IMR-90 (cell line): Measurements from ENCODE around the gene GFER. TPM values are rescaled to one million over a fixed set of nuclear protein-coding genes. Genes with fewer than 3 reads are reported as not detected.

ENCODE experiments used
- ATAC-seq: fragments of 200-7000 bp; cut with Tn5 transposase; 2 replicates; pipeline ENCODE4 v1.9.1; 2020; ENCODE audit warnings: low read depth, mild to moderate bottlenecking, moderate library complexity
- BruUV-seq: library from RNA; stranded (reverse); fragments of 400-500 nt; replicated peaks from 2 replicates; lab custom pipeline; 2021; lab: Mats Ljungman, UMichigan
- CTCF ChIA-PET: fragments of 300-600 bp; formaldehyde crosslinking; extraction: SDS; loops from one replicate; lab custom pipeline; 2021; ENCODE audit warnings: antibody characterized with exemption; lab: Yijun Ruan, JAX
- POLR2A ChIA-PET: fragments of 300-600 bp; sonication (Branson Sonifier 250); formaldehyde crosslinking; loops from one replicate; lab custom pipeline; 2022; ENCODE audit warnings: antibody characterized with exemption; ENCODE audit not compliant: unreplicated experiment; lab: Charles Lee
- DNase-seq: peaks from one replicate; pipeline ENCODE4 v3.0.0; 2013
- H2AFZ ChIP-seq: replicated peaks from 2 replicates; pipeline ENCODE3; 2013; ENCODE audit warnings: low read length, mild to moderate bottlenecking; ENCODE audit not compliant: poor library complexity
- H2AK5ac ChIP-seq: 2 replicates; pipeline ENCODE4 v1.6.1; 2013; ENCODE audit warnings: low read depth, low read length, inconsistent platforms
- H2AK9ac ChIP-seq: replicated peaks from 2 replicates; pipeline ENCODE3; 2013; ENCODE audit warnings: mild to moderate bottlenecking, low read depth, low read length, moderate library complexity; ENCODE audit not compliant: poor library complexity
- H2BK120ac ChIP-seq: 2 replicates; pipeline ENCODE4 v1.6.1; 2013; ENCODE audit warnings: low read depth, low read length, inconsistent platforms
- H2BK15ac ChIP-seq: 3 replicates; pipeline ENCODE4 v1.6.1; 2013; ENCODE audit warnings: low read depth, low read length, inconsistent platforms
- H2BK20ac ChIP-seq: 2 replicates; pipeline ENCODE4 v1.6.1; 2013; ENCODE audit warnings: low read depth, mild to moderate bottlenecking, inconsistent platforms, low read length, moderate library complexity
- H2BK5ac ChIP-seq: 2 replicates; pipeline ENCODE4 v1.6.1; 2013; ENCODE audit warnings: mild to moderate bottlenecking, low read depth, low read length, inconsistent platforms; ENCODE audit not compliant: poor library complexity, severe bottlenecking
- H3K14ac ChIP-seq: replicated peaks from 2 replicates; pipeline ENCODE4 v1.6.1; 2013; ENCODE audit warnings: low read depth, low read length, inconsistent platforms
- H3K18ac ChIP-seq: 2 replicates; pipeline ENCODE4 v1.6.1; 2013; ENCODE audit warnings: low read depth, low read length, control low read depth
- H3K23ac ChIP-seq: 2 replicates; pipeline ENCODE4 v1.6.1; 2013; ENCODE audit warnings: low read depth, low read length, inconsistent platforms
- H3K27ac ChIP-seq: 2 replicates; pipeline ENCODE4 v1.5.1; 2013; ENCODE audit warnings: mild to moderate bottlenecking, control low read depth, low read length; ENCODE audit not compliant: insufficient read depth
- H3K27me3 ChIP-seq: 2 replicates; pipeline ENCODE4 v1.6.1; 2013; ENCODE audit warnings: low read length; ENCODE audit not compliant: control insufficient read depth, insufficient read depth
- H3K36me3 ChIP-seq: 2 replicates; pipeline ENCODE4 v1.6.1; 2013; ENCODE audit warnings: low read length, mixed read lengths; ENCODE audit not compliant: control insufficient read depth, insufficient read depth
- H3K4ac ChIP-seq: 2 replicates; pipeline ENCODE4 v1.6.1; 2013; ENCODE audit warnings: low read depth, low read length, inconsistent platforms
- H3K4me1 ChIP-seq: 2 replicates; pipeline ENCODE4 v1.6.1; 2013; ENCODE audit warnings: low read length, mixed read lengths; ENCODE audit not compliant: control insufficient read depth, insufficient read depth
- H3K4me2 ChIP-seq: 2 replicates; pipeline ENCODE4 v1.6.1; 2013; ENCODE audit warnings: low read depth, mild to moderate bottlenecking, control low read depth, low read length, moderate library complexity
- H3K4me3 ChIP-seq: 2 replicates; pipeline ENCODE4 v1.5.1; 2013; ENCODE audit warnings: low read depth, mild to moderate bottlenecking, control low read depth, low read length, moderate library complexity; ENCODE audit not compliant: insufficient read depth
- H3K56ac ChIP-seq: 2 replicates; pipeline ENCODE4 v1.6.1; 2013; ENCODE audit warnings: low read length, inconsistent platforms; ENCODE audit not compliant: insufficient read depth; ENCODE audit errors: extremely low read depth
- H3K79me1 ChIP-seq, 2 experiments: 2 replicates each; pipeline ENCODE4 v1.6.1; 2013; ENCODE audit warnings: low read length in 2 of 2, inconsistent platforms in 1 of 2, low read depth in 1 of 2
- H3K9ac ChIP-seq: 2 replicates; pipeline ENCODE4 v1.6.1; 2013; ENCODE audit warnings: low read depth, low read length, control low read depth
- H3K9me1 ChIP-seq: 2 replicates; pipeline ENCODE4 v1.6.1; 2013; ENCODE audit warnings: low read length, inconsistent platforms; ENCODE audit not compliant: insufficient read depth
- H3K9me3 ChIP-seq: 2 replicates; pipeline ENCODE4 v1.6.1; 2013; ENCODE audit warnings: low read length; ENCODE audit not compliant: control insufficient read depth, insufficient read depth
- H4K20me1 ChIP-seq: 2 replicates; pipeline ENCODE4 v1.6.1; 2013; ENCODE audit warnings: low read length, inconsistent platforms; ENCODE audit not compliant: insufficient read depth
- H4K5ac ChIP-seq: 2 replicates; pipeline ENCODE4 v1.6.1; 2013; ENCODE audit warnings: mild to moderate bottlenecking, low read depth, low read length, control low read depth
- H4K8ac ChIP-seq, 2 experiments: 2 replicates each; pipeline ENCODE4 v1.6.1; 2013; ENCODE audit warnings: low read depth in 2 of 2, low read length in 2 of 2, control low read depth in 1 of 2, inconsistent platforms in 1 of 2
- H4K91ac ChIP-seq: 2 replicates; pipeline ENCODE4 v1.6.1; 2013; ENCODE audit warnings: low read depth, low read length, inconsistent platforms; ENCODE audit not compliant: insufficient read depth
- MAFK ChIP-seq: IDR thresholded peaks from 2 replicates; pipeline ENCODE4 v1.6.1; 2012; ENCODE audit warnings: low read depth, low read length, improper control_type of control experiment
- MAZ ChIP-seq: IDR thresholded peaks from 2 replicates; pipeline ENCODE4 v1.6.1; 2012; ENCODE audit warnings: low read depth, mild to moderate bottlenecking, low read length, improper control_type of control experiment, moderate library complexity, borderline replicate concordance
- NFE2L2 ChIP-seq: fragments of 150-350 bp; IDR thresholded peaks from 2 replicates; pipeline ENCODE4 v1.6.1; 2016; ENCODE audit warnings: low read depth, mild to moderate bottlenecking, low read length
- POLR2A ChIP-seq: IDR thresholded peaks from 2 replicates; pipeline ENCODE4 v1.6.1; 2012; ENCODE audit warnings: mild to moderate bottlenecking, low read depth, low read length
- RFX5 ChIP-seq: IDR thresholded peaks from 2 replicates; pipeline ENCODE4 v1.8.0; 2012; ENCODE audit warnings: low read depth, mild to moderate bottlenecking, low read length, moderate library complexity
- WGBS, 2 experiments: methylation state at CpG; one replicate each; pipeline versions ENCODE4 v1.1.5 to v1.1.7; 2013; ENCODE audit warnings: missing lambda C conversion rate in 2 of 2; ENCODE audit not compliant: insufficient read length in 1 of 2; ENCODE audit errors: extremely low coverage in 2 of 2; 5-methylcytosine and 5-hydroxymethylcytosine counted together
- dilution Hi-C: fragments of 300-500 bp; cut with HindIII; formaldehyde crosslinking; loops from one replicate; pipeline ENCODE4 v1.14.3; 2018; ENCODE audit warnings: low sequenced_read_pairs; ENCODE audit not compliant: unreplicated experiment
- in situ Hi-C: fragments of 300-500 bp; cut with MboI; formaldehyde crosslinking; loops from 3 replicates; pipeline ENCODE4 v1.14.3; 2019; ENCODE audit warnings: low sequenced_read_pairs, inconsistent platforms, mixed read lengths
- intact Hi-C: fragments of 100-400 bp; cut with micrococcal nuclease; formaldehyde crosslinking; loops from 2 replicates; pipeline ENCODE4 v1.10.0; 2022
- polyA plus RNA-seq, 3 experiments: library from polyadenylated mRNA; depleted of rRNA; stranded (reverse); fragments of >200 nt; gene quantifications; 2 replicates each; pipeline ENCODE4 v1.2.3, GENCODE V29; 2012; ENCODE audit warnings: low replicate concordance in 1 of 3
- total RNA-seq: library from RNA; depleted of rRNA; stranded (reverse); fragments of >200 nt; gene quantifications from 2 replicates; pipeline ENCODE4 v1.2.3, GENCODE V29; 2012

GFER gene
- total and polyA plus RNA-seq, 2 of the 4 experiments (the other 2 are of a cell fraction), result 6.8 to 19.8 TPM

GRCh38 chr16:2002406-2003230 lies 18.6 kb downstream of the GFER start:
- peaks cover 10 to 76% of the 10 kb centered on the region in 2 experiments; a peak in 3 of 4 replicates for H3K79me1 ChIP-seq
- H2BK20ac ChIP-seq, result no peak overlapping the region
- H2AK5ac ChIP-seq, result no peak overlapping the region
- intact Hi-C loops (loop anchor here (5.0 kb wide), 1 partner anchor 140 kb away; no protein-coding TSS in a partner anchor), in situ Hi-C loops (no loop called here), dilution Hi-C loops (no loop called here)
- H3K4me1 ChIP-seq, result peaks cover 21% of the 10 kb centered on the region
- ATAC-seq (no peak), DNase-seq (no peak)
- H4K8ac ChIP-seq, result no peak overlapping the region
- TF ChIP-seq MAFK (no peak), RFX5 (no peak), POLR2A (no peak), MAZ (no peak), NFE2L2 (no peak)
- no peak overlapping the region for H4K5ac ChIP-seq
- H2BK120ac ChIP-seq, result no peak overlapping the region
- no peaks in the 10 kb centered on the region for H3K9me3 ChIP-seq
- no peak overlapping the region for H3K4me2 ChIP-seq
- no peak overlapping the region for H3K4ac ChIP-seq
- H2BK15ac ChIP-seq, result no peak overlapping the region
- no peak overlapping the region for H2AK9ac ChIP-seq
- H3K23ac ChIP-seq, result no peak overlapping the region
- no peak overlapping the region for H4K91ac ChIP-seq
- WGBS, 2 experiments, result 97% methylated on average over 30 of the region's 47 CpGs; no CpG with 5 or more reads in 1 of the 2 experiments
- H3K9me1 ChIP-seq, result peaks cover 6% of the 10 kb centered on the region; the same call in 1 of the 2 replicates
- no peak overlapping the region for H3K9ac ChIP-seq
- H3K36me3 ChIP-seq, result peaks cover 57% of the 10 kb centered on the region
- H3K18ac ChIP-seq, result no peak overlapping the region
- no peak overlapping the region for H2BK5ac ChIP-seq
- H3K27ac ChIP-seq, result no peak overlapping the region
- peaks cover 70% of the 10 kb centered on the region for H4K20me1 ChIP-seq
- H2AFZ ChIP-seq, result no peak overlapping the region
- ChIA-PET POLR2A (no interaction called here), CTCF (interaction anchor here (0.9 to 1.7 kb wide), 2 partner anchors 11 to 12 kb away, joined by 3 to 8 read pairs; no protein-coding TSS in a partner anchor)
- H3K14ac ChIP-seq, result no peak overlapping the region
- BruUV-seq, result no TSS peak
- no peak overlapping the region for H3K56ac ChIP-seq
- no peaks in the 10 kb centered on the region for H3K27me3 ChIP-seq
- H3K4me3 ChIP-seq, result no peak overlapping the region
